Suprapubic skin (tissue), 4 donors: Measurements from ENCODE around the gene RASD1. TPM values are rescaled to one million over a fixed set of nuclear protein-coding genes. Genes with fewer than 3 reads are reported as not detected.

ENCODE experiments used
- DNase-seq, 2 donors: peaks; one replicate each; pipeline ENCODE4 v3.0.0-alpha.2; 2019; ENCODE audit warnings: low spot score in 2 of 2
- H3K27ac ChIP-seq: fragments of 200-600 bp; sonication (generic); one replicate; pipeline ENCODE4 v1.5.1; 2019
- H3K27me3 ChIP-seq: fragments of 200-600 bp; sonication (generic); one replicate; pipeline ENCODE4 v1.5.1; 2019
- H3K36me3 ChIP-seq: fragments of 200-600 bp; sonication (generic); one replicate; pipeline ENCODE4 v1.5.1; 2019
- H3K4me1 ChIP-seq: fragments of 200-600 bp; sonication (generic); one replicate; pipeline ENCODE4 v1.5.1; 2019
- H3K4me3 ChIP-seq: fragments of 200-600 bp; sonication (generic); one replicate; pipeline ENCODE4 v1.5.1; 2019; ENCODE audit warnings: mild to moderate bottlenecking
- H3K9me3 ChIP-seq: fragments of 200-600 bp; sonication (generic); one replicate; pipeline ENCODE4 v1.5.1; 2019
- CTCF ChIP-seq, 2 donors: fragments of 200-600 bp in 1 of 2; fragments of 450-650 bp in 1 of 2; sonication (generic) in 1 of 2; IDR thresholded peaks; one replicate each; pipeline ENCODE4 v1.5.1; 2016 to 2019; ENCODE audit warnings: antibody characterized with exemption in 2 of 2, mild to moderate bottlenecking in 1 of 2, moderate library complexity in 1 of 2
- EP300 ChIP-seq: sonication (generic); formaldehyde crosslinking; IDR thresholded peaks from one replicate; pipeline ENCODE4 v1.6.1; 2017; ENCODE audit warnings: antibody characterized with exemption
- POLR2A ChIP-seq, 2 donors: fragments of 450-650 bp; IDR thresholded peaks; one replicate each; pipeline ENCODE4 v1.6.1; 2017; ENCODE audit warnings: antibody characterized with exemption in 2 of 2, mild to moderate bottlenecking in 2 of 2, moderate library complexity in 2 of 2
- POLR2AphosphoS5 ChIP-seq, 3 donors: sonication (generic); formaldehyde crosslinking; IDR thresholded peaks; one replicate each; pipeline ENCODE4 v1.6.1; 2017; ENCODE audit warnings: antibody characterized with exemption in 3 of 3
- WGBS: methylation state at CpG from one replicate; pipeline ENCODE4 v1.1.5; 2018; 5-methylcytosine and 5-hydroxymethylcytosine counted together
- total RNA-seq, 4 donors: library from RNA; depleted of rRNA; stranded (reverse); fragments of >200 nt; gene quantifications; one replicate each; pipeline ENCODE4 v1.1.0, GENCODE V29; 2016

RASD1 gene
- total RNA-seq, 4 donors from 2014 or later = 11.7 to 31.1 (median 21.5) TPM

DNA sequence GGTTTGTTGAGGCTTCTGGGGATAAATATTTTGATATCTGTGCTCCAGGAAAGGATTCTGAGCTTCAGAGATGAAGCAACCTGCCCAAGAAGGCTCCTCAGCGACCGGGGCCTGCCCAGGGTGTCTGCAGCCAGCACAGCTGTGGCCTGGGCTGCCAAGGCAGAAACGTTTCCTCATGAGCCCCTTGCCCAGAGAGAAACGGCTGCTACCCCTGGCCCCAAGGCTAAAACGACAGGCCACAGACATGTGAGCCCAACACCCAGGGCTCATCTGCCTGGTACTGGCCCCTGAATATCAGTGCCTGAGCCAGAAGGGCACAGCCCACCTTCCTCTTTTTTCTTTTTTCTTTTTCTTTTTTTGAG is 45.4 kb upstream of the RASD1 start:
- H3K27ac ChIP-seq = no peak overlapping the region

DNA sequence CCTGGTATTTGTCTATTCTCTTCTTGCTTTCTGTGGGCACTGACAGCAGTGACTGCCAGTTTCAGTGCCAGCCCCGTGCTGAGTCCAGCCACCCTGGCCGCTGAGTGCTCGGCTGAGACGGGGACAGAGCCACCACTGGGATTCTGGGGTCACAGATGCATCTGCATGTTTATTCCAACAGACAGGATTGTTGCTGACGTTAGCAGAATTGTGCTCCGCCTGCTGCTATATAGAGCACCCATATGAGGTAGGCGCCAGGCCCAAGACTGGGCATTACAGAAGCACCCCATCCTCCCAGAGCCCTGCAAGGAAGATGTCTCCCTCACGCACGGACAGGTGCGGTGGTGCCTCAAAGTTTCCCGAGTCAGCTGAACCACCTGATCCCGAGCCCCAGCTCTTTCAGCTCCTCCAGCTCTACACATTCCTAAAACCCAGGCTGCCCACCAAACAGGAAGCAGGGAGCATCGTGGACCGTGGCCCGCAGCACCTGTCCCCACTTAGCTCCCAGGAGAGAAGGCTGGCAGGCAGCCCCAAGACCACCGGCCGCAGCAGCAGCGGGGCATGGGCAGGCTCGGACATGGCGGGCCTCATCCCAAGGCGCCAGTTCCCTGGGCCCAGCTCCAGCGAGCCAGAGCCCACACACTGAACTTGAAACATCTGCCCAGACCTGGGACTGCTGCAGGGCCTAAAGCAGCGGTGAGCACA is 44.9 kb upstream of the RASD1 start:
- WGBS = 66% methylated on average over 7 of the region's 23 CpGs
- H3K27me3 ChIP-seq = no peaks in the 10 kb centered on the region
- no peaks in the 10 kb centered on the region for H3K36me3 ChIP-seq
- no peak for TF ChIP-seq CTCF (IDR thresholded peaks at IDR 0.05)
- no peak for TF ChIP-seq POLR2A (IDR thresholded peaks at IDR 0.05)
- TF ChIP-seq EP300 = no peak
- no peak for TF ChIP-seq POLR2AphosphoS5 (IDR thresholded peaks at IDR 0.05)
- no peak for DNase-seq
- H3K9me3 ChIP-seq = no peaks in the 10 kb centered on the region
- H3K4me3 ChIP-seq = no peak overlapping the region
- H3K27ac ChIP-seq = no peak overlapping the region
- H3K4me1 ChIP-seq = peaks cover 8% of the 10 kb centered on the region

More for the DNA sequence above, 45.4 kb upstream of the RASD1 start:
- no peak for TF ChIP-seq POLR2A (IDR thresholded peaks at IDR 0.05)
- WGBS = 45% methylated on average over 5 of the region's 5 CpGs
- Histone ChIP-seq H3K9me3 (no peaks in the 10 kb centered on the region), H3K4me3 (no peak overlapping the region), H3K36me3 (no peaks in the 10 kb centered on the region), H3K4me1 (peaks cover 12% of the 10 kb centered on the region), H3K27me3 (no peaks in the 10 kb centered on the region)
- DNase-seq = no peak

DNA sequence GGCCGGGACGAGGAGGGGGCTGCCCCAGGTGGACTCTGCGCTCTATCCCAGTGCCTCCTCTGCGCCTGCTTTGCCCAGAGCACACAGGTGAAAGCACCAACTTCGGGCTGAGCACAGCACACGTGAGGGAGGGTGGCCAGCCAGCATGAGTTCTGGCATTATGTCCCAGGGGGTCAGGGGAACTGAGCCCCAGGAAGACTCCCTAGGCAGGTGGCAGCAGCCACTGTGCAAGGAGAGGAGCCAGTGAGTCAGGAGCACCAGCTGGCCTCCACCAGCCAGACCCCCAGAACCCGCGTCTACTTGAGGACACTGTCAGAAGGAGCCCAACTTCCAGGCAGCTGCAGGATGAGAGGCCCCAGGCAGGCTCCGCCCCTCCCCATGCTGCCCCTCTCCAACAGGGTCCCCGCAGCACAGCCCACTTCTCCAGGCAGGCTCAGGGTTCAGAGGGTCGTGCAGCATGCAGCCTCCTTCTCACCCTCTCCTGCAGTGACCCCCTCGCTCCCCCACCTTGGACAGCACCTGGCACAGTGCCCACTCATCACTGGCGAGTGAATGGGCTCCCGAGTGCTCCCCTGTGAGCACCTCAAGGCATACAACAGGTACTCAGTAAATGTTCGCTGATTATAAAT is 44.2 kb upstream of the RASD1 start:
- no peak for TF ChIP-seq POLR2AphosphoS5 (IDR thresholded peaks at IDR 0.05)
- TF ChIP-seq POLR2A (IDR thresholded peaks at IDR 0.05) = no peak
- TF ChIP-seq EP300 = no peak
- no peak for TF ChIP-seq CTCF (IDR thresholded peaks at IDR 0.05)
- no peaks in the 10 kb centered on the region for H3K9me3 ChIP-seq
- no peaks in the 10 kb centered on the region for H3K27me3 ChIP-seq
- no peak overlapping the region for H3K4me3 ChIP-seq
- H3K27ac ChIP-seq = no peak overlapping the region
- 54% methylated on average over 5 of the region's 15 CpGs for WGBS
- no peak for DNase-seq
- peaks cover 3% of the 10 kb centered on the region for H3K4me1 ChIP-seq
- no peaks in the 10 kb centered on the region for H3K36me3 ChIP-seq

DNA sequence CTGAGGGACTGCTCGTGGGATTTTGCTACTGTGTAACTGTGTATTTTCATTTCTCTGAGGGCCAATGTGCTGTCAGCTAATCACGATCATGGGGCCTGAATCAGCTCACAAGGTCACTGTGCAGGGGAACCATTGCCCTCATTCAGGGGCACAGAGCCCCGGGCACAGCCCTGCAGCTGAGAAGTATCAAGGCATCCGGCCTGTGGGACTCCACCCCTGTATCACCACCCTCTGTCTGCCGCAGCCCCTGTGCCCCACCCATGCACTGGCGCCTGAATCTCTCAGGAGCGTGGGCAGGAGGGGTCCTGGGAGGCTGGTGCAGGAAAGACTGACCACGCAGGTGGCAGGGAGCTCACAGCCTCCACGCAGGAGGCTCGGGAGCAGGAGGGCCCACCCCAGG is 43.4 kb upstream of the RASD1 start:
- no peak for TF ChIP-seq POLR2A (IDR thresholded peaks at IDR 0.05)
- TF ChIP-seq POLR2AphosphoS5 (IDR thresholded peaks at IDR 0.05) = no peak
- TF ChIP-seq CTCF (IDR thresholded peaks at IDR 0.05) = no peak
- no peak for TF ChIP-seq EP300
- WGBS = 98% methylated on average over 5 of the region's 10 CpGs

GRCh38 chr17:17538417-17539391 is 42.5 kb upstream of the RASD1 start:
- TF ChIP-seq EP300 (no peak), POLR2A (IDR thresholded peaks at IDR 0.05) (no peak), POLR2AphosphoS5 (IDR thresholded peaks at IDR 0.05) (no peak), CTCF (IDR thresholded peaks at IDR 0.05) (no peak)
- no peak for DNase-seq
- Histone ChIP-seq H3K27me3 (no peaks in the 10 kb centered on the region), H3K4me1 (no peaks in the 10 kb centered on the region), H3K4me3 (no peak overlapping the region), H3K9me3 (no peaks in the 10 kb centered on the region), H3K36me3 (no peaks in the 10 kb centered on the region), H3K27ac (no peak overlapping the region)
- 89% methylated on average over 10 of the region's 10 CpGs for WGBS

More for the DNA sequence above, 43.4 kb upstream of the RASD1 start:
- Histone ChIP-seq H3K36me3 (no peaks in the 10 kb centered on the region), H3K4me1 (no peaks in the 10 kb centered on the region), H3K27ac (no peak overlapping the region), H3K27me3 (no peaks in the 10 kb centered on the region), H3K4me3 (no peak overlapping the region), H3K9me3 (no peaks in the 10 kb centered on the region)
- DNase-seq = no peak
